SHP77 treated with DMSO at 0.1 percent for 48 hours (cell line): ENCODE measurements around the gene PSMC4.
"Not testable (repeated sequence)": the region's sequence is repeated elsewhere in the genome, so short reads cannot be mapped to it uniquely, and the experiment has no call there.

Experiments
- DNase-seq: peaks from one replicate; lab custom pipeline; 2025; lab: John Stamatoyannopoulos, UW

Gene PSMC4

GRCh38 chr19:39946532-39946931 lies 24.4 kb upstream of the PSMC4 start:
- no peak for DNase-seq

GRCh38 chr19:39949026-39949747 lies 21.8 kb upstream of the PSMC4 start:
- no peak for DNase-seq

GRCh38 chr19:39951065-39951650 lies 19.8 kb upstream of the PSMC4 start:
- no peak for DNase-seq

GRCh38 chr19:39951686-39952085 lies 19.3 kb upstream of the PSMC4 start:
- DNase-seq, result no peak

GRCh38 chr19:39953915-39954314 lies 17.1 kb upstream of the PSMC4 start:
- DNase-seq, result no peak

GRCh38 chr19:39957886-39958285 lies 13.1 kb upstream of the PSMC4 start:
- not testable (repeated sequence) for DNase-seq

- not testable (repeated sequence) for DNase-seq
These were observed 12.0 kb upstream of the PSMC4 start for GRCh38 chr19:39958942-39959341.

- not testable (repeated sequence) for DNase-seq
These were observed 11.6 kb upstream of the PSMC4 start for GRCh38 chr19:39959407-39959806.

GRCh38 chr19:39963898-39964297 lies 7.1 kb upstream of the PSMC4 start:
- no peak for DNase-seq

GRCh38 chr19:39966617-39967016 lies 4.3 kb upstream of the PSMC4 start:
- no peak for DNase-seq

GRCh38 chr19:39967561-39967960 lies 3.4 kb upstream of the PSMC4 start:
- DNase-seq, result no peak

- no peak for DNase-seq
These were observed 2.2 kb upstream of the PSMC4 start for GRCh38 chr19:39968789-39969188.

GRCh38 chr19:39969266-39969665 lies 1.7 kb upstream of the PSMC4 start:
- no peak for DNase-seq

GRCh38 chr19:39969681-39970424 lies 1.1 kb upstream of the PSMC4 start:
- no peak for DNase-seq

- DNase-seq, result no peak
These were observed 615 bp upstream of the PSMC4 start for GRCh38 chr19:39970425-39970674.

GRCh38 chr19:39971380-39972035 lies 543 bp downstream of the PSMC4 start:
- no peak for DNase-seq

- no peak for DNase-seq
These were observed 3.6 kb downstream of the PSMC4 start for GRCh38 chr19:39974377-39975155.

- no peak for DNase-seq
These were observed 11.9 kb downstream of the PSMC4 start for GRCh38 chr19:39982883-39983282.

GRCh38 chr19:39983695-39984300 lies 12.8 kb downstream of the PSMC4 start:
- no peak for DNase-seq

- no peak for DNase-seq
These were observed 15.7 kb downstream of the PSMC4 start for GRCh38 chr19:39986643-39987042.

GRCh38 chr19:39987167-39987566 lies 16.2 kb downstream of the PSMC4 start:
- DNase-seq, result no peak

- no peak for DNase-seq
These were observed 16.6 kb downstream of the PSMC4 start for GRCh38 chr19:39987596-39987995.
